Measurements from ENCODE around the gene PRC1. TPM values are rescaled to one million over a fixed set of nuclear protein-coding genes. Genes with fewer than 3 reads are reported as not detected.

PRC1 gene
- total and polyA plus RNA-seq, 8 donors, result 3.9 to 12.7 (median 5.0) TPM

- TF ChIP-seq CTCF (IDR thresholded peaks at IDR 0.05), result no peak
- 63% methylated on average over 3 of the region's 3 CpGs for WGBS, 2 donors
- no peak for DNase-seq
- H3K4me3 ChIP-seq, result no peak overlapping the region
- intact Hi-C loops (cut with DNase I), result no loop called here
- FAIRE-seq, result no peak
- H3K4me1 ChIP-seq, result peaks cover 5 to 10% (median 5%) of the 10 kb centered on the region in 3 donors
- peaks cover 0 to 38% (median 8%) of the 10 kb centered on the region in 3 donors for H3K36me3 ChIP-seq
- H3K9me3 ChIP-seq, result no peaks in the 10 kb centered on the region
- no peak overlapping the region for H3K27ac ChIP-seq
- no peaks in the 10 kb centered on the region for H3K27me3 ChIP-seq
- ATAC-seq, result peak in 1 of 4 donors; percentile 21
These were observed 12.9 kb upstream of the PRC1 start for GRCh38 chr15:91007266-91007665.

- H3K27ac ChIP-seq, result no peak overlapping the region
- no peaks in the 10 kb centered on the region for H3K27me3 ChIP-seq
- no peaks in the 10 kb centered on the region for H3K4me1 ChIP-seq
- DNase-seq (no peak), FAIRE-seq (no peak), ATAC-seq (no peak)
- peaks cover 0 to 42% (median 11%) of the 10 kb centered on the region in 3 donors for H3K36me3 ChIP-seq
- H3K9me3 ChIP-seq, result no peaks in the 10 kb centered on the region
- H3K4me3 ChIP-seq, result no peak overlapping the region
- no peak for TF ChIP-seq CTCF (IDR thresholded peaks at IDR 0.05)
- intact Hi-C loops (cut with DNase I), result no loop called here
- WGBS, 2 donors, result 94 to 96% methylated on average over 3 of the region's 3 CpGs
These were observed 6.9 kb upstream of the PRC1 start for GRCh38 chr15:91001209-91001608.

GRCh38 chr15:90998737-90999136 lies 4.4 kb upstream of the PRC1 start:
- peaks cover 0 to 3% (median 0%) of the 10 kb centered on the region in 3 donors for H3K4me1 ChIP-seq
- DNase-seq, result no peak
- intact Hi-C loops (cut with DNase I), result no loop called here
- 86 to 91% methylated on average over 8 of the region's 8 CpGs for WGBS, 2 donors
- H3K4me3 ChIP-seq, result no peak overlapping the region
- peaks cover 0 to 26% (median 4%) of the 10 kb centered on the region in 3 donors for H3K36me3 ChIP-seq
- FAIRE-seq, result no peak
- ATAC-seq, result no peak
- H3K27ac ChIP-seq, result no peak overlapping the region
- no peak for TF ChIP-seq CTCF (IDR thresholded peaks at IDR 0.05)
- no peaks in the 10 kb centered on the region for H3K9me3 ChIP-seq
- no peaks in the 10 kb centered on the region for H3K27me3 ChIP-seq

GRCh38 chr15:90994059-90994416 lies 297 bp downstream of the PRC1 start:
- Histone ChIP-seq H3K4me3 (peak overlapping the region; percentile 78 to 99 (median 90)), H3K27me3 (no peaks in the 10 kb centered on the region), H3K27ac (peak overlapping the region; percentile 67 to 83 (median 71)), H3K36me3 (peaks cover 0 to 8% (median 0%) of the 10 kb centered on the region in 3 donors), H3K9me3 (no peaks in the 10 kb centered on the region), H3K4me1 (peaks cover 3 to 4% (median 4%) of the 10 kb centered on the region in 3 donors)
- WGBS, 2 donors, result 0% methylated on average over 35 to 50 of the region's 50 CpGs
- FAIRE-seq (no peak), ATAC-seq (peak; percentile 35 to 50 (median 44)), DNase-seq (peak in 2 of 6 donors; percentile 55 to 69)
- no peak for TF ChIP-seq CTCF (IDR thresholded peaks at IDR 0.05)
- intact Hi-C loops (cut with DNase I), result no loop called here

GRCh38 chr15:90991587-90992285 lies 2.6 kb downstream of the PRC1 start:
- intact Hi-C loops (cut with DNase I), result no loop called here
- Histone ChIP-seq H3K36me3 (no peaks in the 10 kb centered on the region), H3K4me1 (peaks cover 3 to 4% (median 4%) of the 10 kb centered on the region in 3 donors), H3K27ac (no peak overlapping the region), H3K9me3 (no peaks in the 10 kb centered on the region), H3K27me3 (no peaks in the 10 kb centered on the region), H3K4me3 (no peak overlapping the region)
- 89 to 90% methylated on average over 6 of the region's 6 CpGs for WGBS, 2 donors
- no peak for ATAC-seq
- no peak for TF ChIP-seq CTCF (IDR thresholded peaks at IDR 0.05)
- no peak for DNase-seq
- FAIRE-seq, result no peak
